GM23338 (cell line): ENCODE measurements around the gene SUPT3H. TPM values are rescaled to one million over a fixed set of nuclear protein-coding genes. Genes with fewer than 3 reads are reported as not detected.

ENCODE experiments used
- ATAC-seq: fragments of 200-7000 bp; cut with Tn5 transposase; 3 replicates; pipeline ENCODE4 v1.9.1; 2020
- DNase-seq: peaks from one replicate; pipeline ENCODE4 v3.0.0-alpha.2; 2015; ENCODE audit warnings: low spot score
- H2AFZ ChIP-seq: fragments of 200-600 bp; sonication (generic); 2 replicates; pipeline ENCODE4 v1.8.0; 2016; ENCODE audit warnings: antibody characterized with exemption, mild to moderate bottlenecking, moderate library complexity
- H3F3A ChIP-seq: fragments of 200-600 bp; sonication (generic); replicated peaks from 2 replicates; pipeline ENCODE4 v1.8.0; 2017; ENCODE audit warnings: antibody characterized with exemption, mixed run types, low read depth
- H3K27ac ChIP-seq: fragments of 200-600 bp; sonication (generic); 2 replicates; pipeline ENCODE4 v1.6.1; 2016; ENCODE audit warnings: low read depth
- H3K27me3 ChIP-seq: fragments of 200-600 bp; sonication (generic); 2 replicates; pipeline ENCODE4 v1.8.0; 2016; ENCODE audit warnings: mild to moderate bottlenecking, mixed run types, moderate library complexity; ENCODE audit not compliant: insufficient read depth
- H3K36me3 ChIP-seq: fragments of 200-600 bp; sonication (generic); 2 replicates; pipeline ENCODE4 v1.8.0; 2016; ENCODE audit warnings: mild to moderate bottlenecking; ENCODE audit not compliant: insufficient read depth
- H3K4me1 ChIP-seq: fragments of 200-600 bp; sonication (generic); 2 replicates; pipeline ENCODE4 v1.8.0; 2016; ENCODE audit warnings: mild to moderate bottlenecking, moderate library complexity; ENCODE audit not compliant: insufficient read depth
- H3K4me2 ChIP-seq: fragments of 200-600 bp; sonication (generic); 2 replicates; pipeline ENCODE4 v1.7.1; 2017; ENCODE audit warnings: mixed run types
- H3K4me3 ChIP-seq: fragments of 200-600 bp; sonication (generic); 2 replicates; pipeline ENCODE4 v1.6.1; 2016; ENCODE audit warnings: mixed run types
- H3K79me2 ChIP-seq: fragments of 200-600 bp; sonication (generic); replicated peaks from 2 replicates; pipeline ENCODE4 v1.8.0; 2017; ENCODE audit warnings: mild to moderate bottlenecking; ENCODE audit not compliant: insufficient read depth
- H3K9me2 ChIP-seq: fragments of 200-600 bp; sonication (generic); 2 replicates; pipeline ENCODE4 v1.8.0; 2017; ENCODE audit not compliant: insufficient read depth
- H4K20me1 ChIP-seq: fragments of 200-600 bp; sonication (generic); replicated peaks from 2 replicates; pipeline ENCODE4 v1.8.0; 2017; ENCODE audit warnings: mild to moderate bottlenecking; ENCODE audit not compliant: insufficient read depth
- H3K27ac Mint-ChIP-seq: 2 replicates; pipeline ENCODE4 v1.8.0; 2020; ENCODE audit warnings: inconsistent platforms, mild to moderate bottlenecking, moderate library complexity, mixed read lengths
- H3K27me3 Mint-ChIP-seq: 3 replicates; pipeline ENCODE4 v1.8.0; 2022; ENCODE audit warnings: low read depth, mild to moderate bottlenecking, moderate library complexity, mixed read lengths, inconsistent platforms; ENCODE audit not compliant: insufficient read depth, poor library complexity
- H3K36me3 Mint-ChIP-seq: 3 replicates; pipeline ENCODE4 v1.8.0; 2021; ENCODE audit warnings: low read depth, mild to moderate bottlenecking, inconsistent platforms, moderate library complexity, mixed read lengths
- H3K4me1 Mint-ChIP-seq: 3 replicates; pipeline ENCODE4 v1.8.0; 2020; ENCODE audit warnings: mild to moderate bottlenecking, inconsistent platforms, mixed read lengths
- H3K4me3 Mint-ChIP-seq: 3 replicates; pipeline ENCODE4 v1.8.0; 2021; ENCODE audit warnings: moderate library complexity, mild to moderate bottlenecking, inconsistent platforms, mixed read lengths
- H3K9me3 Mint-ChIP-seq: 3 replicates; pipeline ENCODE4 v1.8.0; 2020; ENCODE audit warnings: moderate library complexity, mild to moderate bottlenecking, inconsistent platforms, mixed read lengths
- EZH2 ChIP-seq: fragments of 200-600 bp; sonication (generic); IDR thresholded peaks from one replicate; pipeline ENCODE4 v1.8.0; 2017; ENCODE audit warnings: antibody characterized with exemption, mild to moderate bottlenecking, low read depth; ENCODE audit not compliant: unreplicated experiment
- NANOG ChIP-seq: IDR thresholded peaks from 2 replicates; pipeline ENCODE4 v1.6.1; 2016; ENCODE audit warnings: antibody characterized with exemption, borderline replicate concordance
- POLR2AphosphoS5 ChIP-seq: IDR thresholded peaks from 2 replicates; pipeline ENCODE4 v1.6.1; 2016; ENCODE audit warnings: antibody characterized with exemption, low read depth
- STAT1 ChIP-seq: IDR thresholded peaks from one replicate; pipeline ENCODE4 v1.6.1; 2016; ENCODE audit warnings: antibody characterized with exemption; ENCODE audit not compliant: unreplicated experiment
- ZNF114 ChIP-seq: fragments of 250-450 bp; sonication (Bioruptor Pico); IDR thresholded peaks from 2 replicates; pipeline ENCODE4 v1.5.0; 2020; ENCODE audit warnings: mild to moderate bottlenecking, moderate library complexity
- polyA plus RNA-seq: library from polyadenylated mRNA; unstranded; fragments of >200 nt; fragmentation: Nextera tagmentation; extraction: Ambion mirVana; gene quantifications from 2 replicates; pipeline ENCODE4 v1.2.1, GENCODE V29; 2016
- total RNA-seq: library from RNA; depleted of rRNA; stranded (reverse); fragments of >200 nt; shearing (Covaris generic); gene quantifications from 2 replicates; pipeline ENCODE4 v1.2.3, GENCODE V29; 2014
- TF ChIP-seq, protein P1 (sequence below), 2 experiments: fragments of 200-600 bp in 1 of 2; sonication (generic) in 1 of 2; conservative IDR thresholded peaks; 2 replicates each; pipeline versions ENCODE4 v1.5.1 to v1.6.1; 2016 to 2017; ENCODE audit warnings: antibody characterized with exemption in 2 of 2, low read depth in 2 of 2, mild to moderate bottlenecking in 2 of 2, moderate library complexity in 1 of 2
- TF ChIP-seq, protein P2 (sequence below): fragments of 250-450 bp; sonication (Bioruptor Pico); IDR thresholded peaks from 2 replicates; pipeline ENCODE4 v1.5.0; 2020; ENCODE audit warnings: mild to moderate bottlenecking, moderate library complexity

The SUPT3H gene
- total and polyA plus RNA-seq, 2 experiments from 2014 or later: 11.4 to 30.1 TPM

GRCh38 chr6:44967481-44967880 is 410.3 kb downstream of the SUPT3H start:
- no peaks in the 10 kb centered on the region for H3K36me3 ChIP-seq
- no peak overlapping the region for H3K4me3 ChIP-seq
- H3K4me3 Mint-ChIP-seq: no peak overlapping the region
- no peaks in the 10 kb centered on the region for H3K4me1 ChIP-seq
- no peak overlapping the region for H3K27ac ChIP-seq
- no peak overlapping the region for H3K27ac Mint-ChIP-seq
- no peaks in the 10 kb centered on the region for H4K20me1 ChIP-seq
- H3K9me3 Mint-ChIP-seq: peaks cover 14% of the 10 kb centered on the region
- H3K27me3 Mint-ChIP-seq: no peaks in the 10 kb centered on the region
- H3K36me3 Mint-ChIP-seq: peaks cover 15% of the 10 kb centered on the region
- DNase-seq (no peak), ATAC-seq (no peak)
- no peak overlapping the region for H2AFZ ChIP-seq
- no peaks in the 10 kb centered on the region for H3K4me1 Mint-ChIP-seq
- no peaks in the 10 kb centered on the region for H3F3A ChIP-seq
- no peak overlapping the region for H3K4me2 ChIP-seq
- TF ChIP-seq EZH2 (no peak), POLR2AphosphoS5 (no peak), ZNF114 (no peak), NANOG (no peak), STAT1 (no peak)
- TF ChIP-seq, protein P1, sequence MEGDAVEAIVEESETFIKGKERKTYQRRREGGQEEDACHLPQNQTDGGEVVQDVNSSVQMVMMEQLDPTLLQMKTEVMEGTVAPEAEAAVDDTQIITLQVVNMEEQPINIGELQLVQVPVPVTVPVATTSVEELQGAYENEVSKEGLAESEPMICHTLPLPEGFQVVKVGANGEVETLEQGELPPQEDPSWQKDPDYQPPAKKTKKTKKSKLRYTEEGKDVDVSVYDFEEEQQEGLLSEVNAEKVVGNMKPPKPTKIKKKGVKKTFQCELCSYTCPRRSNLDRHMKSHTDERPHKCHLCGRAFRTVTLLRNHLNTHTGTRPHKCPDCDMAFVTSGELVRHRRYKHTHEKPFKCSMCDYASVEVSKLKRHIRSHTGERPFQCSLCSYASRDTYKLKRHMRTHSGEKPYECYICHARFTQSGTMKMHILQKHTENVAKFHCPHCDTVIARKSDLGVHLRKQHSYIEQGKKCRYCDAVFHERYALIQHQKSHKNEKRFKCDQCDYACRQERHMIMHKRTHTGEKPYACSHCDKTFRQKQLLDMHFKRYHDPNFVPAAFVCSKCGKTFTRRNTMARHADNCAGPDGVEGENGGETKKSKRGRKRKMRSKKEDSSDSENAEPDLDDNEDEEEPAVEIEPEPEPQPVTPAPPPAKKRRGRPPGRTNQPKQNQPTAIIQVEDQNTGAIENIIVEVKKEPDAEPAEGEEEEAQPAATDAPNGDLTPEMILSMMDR (conservative IDR thresholded peaks at IDR 0.05; ENCODE audit: low read depth in 2 of 2): no peak
- H3K27me3 ChIP-seq: no peaks in the 10 kb centered on the region
- no peaks in the 10 kb centered on the region for H3K9me2 ChIP-seq
- no peaks in the 10 kb centered on the region for H3K79me2 ChIP-seq

DNA sequence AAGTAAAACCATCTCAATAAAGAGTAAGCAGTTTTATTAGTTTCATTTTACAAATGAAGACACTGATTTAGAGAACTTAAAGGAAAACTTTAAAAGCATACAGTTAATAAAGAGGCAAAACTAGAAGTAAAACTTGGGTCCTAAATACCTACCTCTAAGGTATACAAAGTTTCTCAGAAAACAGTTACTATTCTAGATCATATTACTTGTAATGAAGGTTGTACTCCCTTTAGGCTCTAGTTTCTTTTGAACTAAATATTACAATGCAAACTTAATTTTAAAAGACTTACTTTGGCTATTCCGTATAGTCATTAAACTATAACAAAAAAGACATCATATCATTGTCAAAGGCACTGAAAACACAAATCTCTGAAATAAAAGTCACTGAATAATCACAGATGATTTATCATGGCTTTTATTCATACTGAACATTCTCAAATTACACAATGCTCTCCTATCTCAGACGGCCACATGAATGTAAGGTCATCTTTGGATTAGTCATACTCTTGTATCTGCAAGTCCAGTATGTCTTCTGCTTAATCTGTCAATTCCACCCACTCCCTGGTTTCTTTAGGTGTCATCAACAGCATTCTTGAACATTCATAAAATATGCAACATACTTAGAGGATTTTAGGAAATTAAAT is 411.2 kb downstream of the SUPT3H start:
- no peak overlapping the region for H3K27ac Mint-ChIP-seq
- no peaks in the 10 kb centered on the region for H3K27me3 Mint-ChIP-seq
- H3K36me3 Mint-ChIP-seq: peaks cover 6% of the 10 kb centered on the region
- Histone ChIP-seq H4K20me1 (no peaks in the 10 kb centered on the region), H3K27me3 (no peaks in the 10 kb centered on the region), H3F3A (no peaks in the 10 kb centered on the region), H3K4me2 (no peak overlapping the region), H2AFZ (no peak overlapping the region), H3K36me3 (no peaks in the 10 kb centered on the region), H3K27ac (no peak overlapping the region), H3K9me2 (no peaks in the 10 kb centered on the region), H3K79me2 (no peaks in the 10 kb centered on the region), H3K4me1 (no peaks in the 10 kb centered on the region), H3K4me3 (no peak overlapping the region)
- no peak overlapping the region for H3K4me3 Mint-ChIP-seq
- TF ChIP-seq, protein P2, sequence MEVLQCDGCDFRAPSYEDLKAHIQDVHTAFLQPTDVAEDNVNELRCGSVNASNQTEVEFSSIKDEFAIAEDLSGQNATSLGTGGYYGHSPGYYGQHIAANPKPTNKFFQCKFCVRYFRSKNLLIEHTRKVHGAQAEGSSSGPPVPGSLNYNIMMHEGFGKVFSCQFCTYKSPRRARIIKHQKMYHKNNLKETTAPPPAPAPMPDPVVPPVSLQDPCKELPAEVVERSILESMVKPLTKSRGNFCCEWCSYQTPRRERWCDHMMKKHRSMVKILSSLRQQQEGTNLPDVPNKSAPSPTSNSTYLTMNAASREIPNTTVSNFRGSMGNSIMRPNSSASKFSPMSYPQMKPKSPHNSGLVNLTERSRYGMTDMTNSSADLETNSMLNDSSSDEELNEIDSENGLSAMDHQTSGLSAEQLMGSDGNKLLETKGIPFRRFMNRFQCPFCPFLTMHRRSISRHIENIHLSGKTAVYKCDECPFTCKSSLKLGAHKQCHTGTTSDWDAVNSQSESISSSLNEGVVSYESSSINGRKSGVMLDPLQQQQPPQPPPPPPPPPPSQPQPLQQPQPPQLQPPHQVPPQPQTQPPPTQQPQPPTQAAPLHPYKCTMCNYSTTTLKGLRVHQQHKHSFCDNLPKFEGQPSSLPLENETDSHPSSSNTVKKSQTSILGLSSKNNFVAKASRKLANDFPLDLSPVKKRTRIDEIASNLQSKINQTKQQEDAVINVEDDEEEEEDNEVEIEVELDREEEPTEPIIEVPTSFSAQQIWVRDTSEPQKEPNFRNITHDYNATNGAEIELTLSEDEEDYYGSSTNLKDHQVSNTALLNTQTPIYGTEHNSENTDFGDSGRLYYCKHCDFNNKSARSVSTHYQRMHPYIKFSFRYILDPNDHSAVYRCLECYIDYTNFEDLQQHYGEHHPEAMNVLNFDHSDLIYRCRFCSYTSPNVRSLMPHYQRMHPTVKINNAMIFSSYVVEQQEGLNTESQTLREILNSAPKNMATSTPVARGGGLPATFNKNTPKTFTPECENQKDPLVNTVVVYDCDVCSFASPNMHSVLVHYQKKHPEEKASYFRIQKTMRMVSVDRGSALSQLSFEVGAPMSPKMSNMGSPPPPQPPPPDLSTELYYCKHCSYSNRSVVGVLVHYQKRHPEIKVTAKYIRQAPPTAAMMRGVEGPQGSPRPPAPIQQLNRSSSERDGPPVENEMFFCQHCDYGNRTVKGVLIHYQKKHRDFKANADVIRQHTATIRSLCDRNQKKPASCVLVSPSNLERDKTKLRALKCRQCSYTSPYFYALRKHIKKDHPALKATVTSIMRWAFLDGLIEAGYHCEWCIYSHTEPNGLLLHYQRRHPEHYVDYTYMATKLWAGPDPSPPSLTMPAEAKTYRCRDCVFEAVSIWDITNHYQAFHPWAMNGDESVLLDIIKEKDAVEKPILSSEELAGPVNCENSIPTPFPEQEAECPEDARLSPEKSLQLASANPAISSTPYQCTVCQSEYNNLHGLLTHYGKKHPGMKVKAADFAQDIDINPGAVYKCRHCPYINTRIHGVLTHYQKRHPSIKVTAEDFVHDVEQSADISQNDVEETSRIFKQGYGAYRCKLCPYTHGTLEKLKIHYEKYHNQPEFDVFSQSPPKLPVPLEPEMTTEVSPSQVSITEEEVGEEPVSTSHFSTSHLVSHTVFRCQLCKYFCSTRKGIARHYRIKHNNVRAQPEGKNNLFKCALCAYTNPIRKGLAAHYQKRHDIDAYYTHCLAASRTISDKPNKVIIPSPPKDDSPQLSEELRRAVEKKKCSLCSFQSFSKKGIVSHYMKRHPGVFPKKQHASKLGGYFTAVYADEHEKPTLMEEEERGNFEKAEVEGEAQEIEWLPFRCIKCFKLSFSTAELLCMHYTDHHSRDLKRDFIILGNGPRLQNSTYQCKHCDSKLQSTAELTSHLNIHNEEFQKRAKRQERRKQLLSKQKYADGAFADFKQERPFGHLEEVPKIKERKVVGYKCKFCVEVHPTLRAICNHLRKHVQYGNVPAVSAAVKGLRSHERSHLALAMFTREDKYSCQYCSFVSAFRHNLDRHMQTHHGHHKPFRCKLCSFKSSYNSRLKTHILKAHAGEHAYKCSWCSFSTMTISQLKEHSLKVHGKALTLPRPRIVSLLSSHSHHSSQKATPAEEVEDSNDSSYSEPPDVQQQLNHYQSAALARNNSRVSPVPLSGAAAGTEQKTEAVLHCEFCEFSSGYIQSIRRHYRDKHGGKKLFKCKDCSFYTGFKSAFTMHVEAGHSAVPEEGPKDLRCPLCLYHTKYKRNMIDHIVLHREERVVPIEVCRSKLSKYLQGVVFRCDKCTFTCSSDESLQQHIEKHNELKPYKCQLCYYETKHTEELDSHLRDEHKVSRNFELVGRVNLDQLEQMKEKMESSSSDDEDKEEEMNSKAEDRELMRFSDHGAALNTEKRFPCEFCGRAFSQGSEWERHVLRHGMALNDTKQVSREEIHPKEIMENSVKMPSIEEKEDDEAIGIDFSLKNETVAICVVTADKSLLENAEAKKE (CRISPR knock-in tag): no peak
- no peak for TF ChIP-seq ZNF114
- DNase-seq: no peak
- H3K9me3 Mint-ChIP-seq: peaks cover 5% of the 10 kb centered on the region
- no peak for ATAC-seq
- no peaks in the 10 kb centered on the region for H3K4me1 Mint-ChIP-seq
